Smooth muscle cell of the pulmonary artery (primary cell): Measurements from ENCODE around the gene EEF1A2. TPM values are rescaled to one million over a fixed set of nuclear protein-coding genes. Genes with fewer than 3 reads are reported as not detected.

Experiments
- total RNA-seq: library from RNA; depleted of rRNA; stranded (reverse); fragments of >200 nt; gene quantifications from 2 replicates; pipeline ENCODE4 v1.2.3, GENCODE V29; 2014

EEF1A2 gene
- 2.3 and 3.5 TPM in 2 replicates for total RNA-seq

DNA sequence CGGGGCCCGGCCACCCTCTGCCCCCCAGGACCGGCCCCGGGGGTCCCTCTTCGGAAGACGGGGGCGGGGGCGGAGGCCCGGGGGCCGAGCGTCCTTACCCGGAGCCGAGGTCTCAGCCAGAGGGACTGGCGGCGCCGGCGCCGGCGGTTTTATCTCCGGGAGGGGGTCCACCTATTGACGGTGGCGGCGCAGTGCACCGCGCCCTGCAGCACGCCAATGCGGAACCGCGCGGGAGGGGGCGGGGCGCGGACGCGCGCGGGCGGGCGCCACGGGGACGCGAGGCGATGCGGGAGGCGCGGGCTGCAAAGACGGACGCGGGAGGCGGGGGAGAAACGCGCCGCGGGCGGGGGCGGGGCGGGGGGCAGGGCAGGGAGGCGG is at the start of gene EEF1A2:
EEF1A2 (minus strand) TSS at position 124 of the 378 bp plus-strand sequence. CDS start 1,320 bp downstream, outside the sequence.

DNA sequence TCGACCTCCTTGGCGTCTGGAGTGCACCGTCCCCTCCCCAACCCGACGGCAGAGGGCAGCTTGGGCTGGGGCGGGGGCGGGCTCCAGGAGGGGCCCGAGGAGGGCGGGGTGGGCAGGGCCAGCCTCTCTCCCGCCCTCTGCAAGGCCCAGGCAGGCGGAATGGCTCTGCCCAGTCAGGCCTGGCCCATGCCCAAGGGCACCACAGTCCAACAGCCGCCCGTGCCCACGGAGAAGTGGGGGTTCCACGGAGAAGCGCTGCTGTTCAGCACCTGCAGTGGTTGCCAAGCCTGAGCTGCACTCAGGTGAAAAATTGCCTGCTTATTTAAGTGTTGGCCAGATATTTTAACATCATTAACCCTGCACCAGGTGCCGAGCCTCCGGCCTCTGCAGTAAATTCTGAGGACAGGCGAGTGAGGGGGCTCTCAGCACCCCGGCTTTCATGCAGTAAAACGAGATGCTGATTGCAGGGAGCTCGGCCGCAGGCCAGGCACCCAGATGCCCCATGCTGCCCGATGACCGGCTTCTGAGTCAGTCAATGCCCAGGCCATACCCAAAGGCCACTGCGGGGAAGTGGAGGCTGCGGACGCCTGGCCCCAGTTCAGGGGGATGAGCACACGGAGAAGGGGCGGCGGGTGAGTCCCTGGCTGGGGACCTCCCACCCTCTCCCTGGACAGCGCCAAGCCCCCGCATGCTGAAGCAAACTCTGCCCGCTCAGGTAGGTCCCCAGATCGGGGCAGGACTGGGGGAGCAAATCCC is 49.0 kb upstream of the EEF1A2 start, which contains the start of gene SRMS:
SRMS (minus strand) TSS at position 25 of the 756 bp plus-strand sequence. CDS start 286 bp downstream, outside the sequence.

GRCh38 chr20:63536997-63537524 is 38.2 kb upstream of the EEF1A2 start, which contains the start of gene PTK6:
PTK6 (minus strand) TSS chr20:63537376; CDS start chr20:63537314, 62 bp downstream.

DNA sequence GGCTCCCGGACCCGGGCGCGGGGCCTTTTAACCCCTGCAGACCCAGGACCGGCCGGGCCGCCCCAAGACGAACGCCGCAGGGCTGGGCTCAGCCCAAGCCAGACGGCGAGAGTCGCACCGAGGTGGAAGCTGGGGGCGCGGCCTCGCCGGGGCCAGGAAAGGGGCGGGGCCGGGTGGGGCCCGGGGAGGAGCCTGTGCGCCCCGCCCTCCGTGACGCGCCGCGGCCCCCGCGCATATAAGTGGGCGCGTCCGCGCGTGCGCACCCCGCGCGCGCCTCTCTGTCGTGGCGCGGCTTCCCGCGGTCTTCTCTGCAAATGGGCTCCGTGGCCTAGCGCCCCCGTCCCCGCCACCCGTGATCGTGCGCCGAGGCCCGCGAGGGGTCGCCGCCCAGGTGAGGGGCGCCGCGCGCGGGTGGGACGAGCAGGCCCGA is 21.6 kb upstream of the EEF1A2 start, which contains the start of gene PPDPF:
PPDPF (plus strand) TSS at position 262 of the 430 bp plus-strand sequence. CDS start 544 bp downstream, outside the sequence.

DNA sequence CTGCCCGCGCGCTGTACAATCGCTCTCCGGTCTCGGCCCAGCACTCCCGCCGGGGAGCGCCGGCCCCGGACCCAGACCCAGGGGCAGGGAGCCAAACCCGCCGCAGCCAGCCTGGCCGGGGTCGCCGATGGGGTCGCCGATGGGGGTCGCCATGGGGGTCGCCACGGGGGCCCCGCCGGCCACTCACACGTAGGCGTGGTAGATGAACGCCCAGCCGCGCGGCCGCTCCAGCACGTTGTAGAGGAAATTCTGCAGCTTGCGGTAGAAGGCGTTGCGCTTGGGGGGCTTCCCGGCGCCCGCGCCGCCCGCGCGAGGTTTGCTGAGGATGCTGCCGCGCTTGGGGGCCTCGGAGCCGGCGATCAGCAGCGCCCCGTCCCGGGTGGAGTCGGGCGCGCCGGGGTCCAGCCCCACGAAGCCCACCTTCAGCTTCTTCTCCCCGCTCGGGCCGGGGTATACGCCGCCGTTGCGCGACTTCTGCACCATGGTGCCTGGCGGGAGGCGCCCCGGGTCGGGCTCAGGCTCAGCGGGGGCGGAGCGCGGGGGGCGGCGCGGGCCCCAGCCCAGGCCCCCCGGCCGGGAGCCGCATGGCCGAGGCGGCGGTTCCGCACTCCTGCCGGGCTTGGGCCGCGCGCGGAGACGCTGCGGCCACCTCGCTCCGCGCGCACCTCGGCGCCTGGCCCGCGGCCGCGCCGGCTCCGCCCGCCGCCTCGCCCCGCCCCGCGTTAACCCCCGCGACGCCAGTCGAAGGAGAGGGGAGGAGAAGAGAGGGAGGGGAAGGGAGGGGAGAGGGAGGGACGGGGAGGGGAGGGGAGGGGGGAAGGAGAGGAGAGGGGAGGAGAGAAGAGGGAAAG is 26.7 kb downstream of the EEF1A2 start, which contains the start of gene KCNQ2:
KCNQ2 (minus strand) TSS at position 675 of the 851 bp plus-strand sequence; CDS start at position 483, 192 bp downstream.

Other genes with a start within 250 kb of the EEF1A2 start
- not detected in 2 replicates for gene NKAIN4, start 244.6 kb downstream of the EEF1A2 start, total RNA-seq
- 73.8 and 77.8 TPM in 2 replicates for gene ARFGAP1, start 226.3 kb downstream of the EEF1A2 start, total RNA-seq
- under 0.01 and 0.07 TPM in 2 replicates for gene COL20A1, start 205.9 kb downstream of the EEF1A2 start, total RNA-seq
- gene CHRNA4, start 137.7 kb downstream of the EEF1A2 start, total RNA-seq: not detected in 2 replicates
- gene KCNQ2, start 26.4 kb downstream of the EEF1A2 start, total RNA-seq: not detected in 2 replicates
- 111 and 139 TPM in 2 replicates for gene PPDPF, start 21.7 kb upstream of the EEF1A2 start, total RNA-seq
- gene PTK6, start 38.3 kb upstream of the EEF1A2 start, total RNA-seq: 0.07 and 0.10 TPM in 2 replicates
- gene SRMS, start 48.7 kb upstream of the EEF1A2 start, total RNA-seq: not detected in 2 replicates
- 0.46 and 0.50 TPM in 2 replicates for gene FNDC11, start 55.1 kb upstream of the EEF1A2 start, total RNA-seq
- gene HELZ2, start 75.2 kb upstream of the EEF1A2 start, total RNA-seq: 42.8 and 56.6 TPM in 2 replicates
- gene GMEB2, start 128.0 kb upstream of the EEF1A2 start, total RNA-seq: 11.6 and 12.7 TPM in 2 replicates
- 5.2 and 20.7 TPM in 2 replicates for gene STMN3, start 154.3 kb upstream of the EEF1A2 start, total RNA-seq
- 11.9 and 22.5 TPM in 2 replicates for gene RTEL1, start 159.2 kb upstream of the EEF1A2 start, total RNA-seq
- gene TNFRSF6B, start 197.6 kb upstream of the EEF1A2 start, total RNA-seq: 0.98 and 21.2 TPM in 2 replicates
- gene ARFRP1, start 208.9 kb upstream of the EEF1A2 start, total RNA-seq: 37.9 and 42.8 TPM in 2 replicates
- 12.3 and 17.9 TPM in 2 replicates for gene ZGPAT, start 209.0 kb upstream of the EEF1A2 start, total RNA-seq
- 3.1 and 5.2 TPM in 2 replicates for gene LIME1, start 237.6 kb upstream of the EEF1A2 start, total RNA-seq
- 20.9 and 27.9 TPM in 2 replicates for gene SLC2A4RG, start 240.7 kb upstream of the EEF1A2 start, total RNA-seq